HG02840 (cell line): ENCODE results near the gene KIF1B.
"Not testable (repeated sequence)": the region's sequence is repeated elsewhere in the genome, so short reads cannot be mapped to it uniquely, and the experiment has no call there.

ENCODE experiments used
- ATAC-seq: cut with Tn5 transposase; IDR thresholded peaks from one replicate; pipeline ENCODE4 v1.9.1; 2021; ENCODE audit warnings: mild to moderate bottlenecking, moderate library complexity, moderate number of reproducible peaks; ENCODE audit not compliant: unreplicated experiment, low FRiP score

Gene KIF1B

DNA sequence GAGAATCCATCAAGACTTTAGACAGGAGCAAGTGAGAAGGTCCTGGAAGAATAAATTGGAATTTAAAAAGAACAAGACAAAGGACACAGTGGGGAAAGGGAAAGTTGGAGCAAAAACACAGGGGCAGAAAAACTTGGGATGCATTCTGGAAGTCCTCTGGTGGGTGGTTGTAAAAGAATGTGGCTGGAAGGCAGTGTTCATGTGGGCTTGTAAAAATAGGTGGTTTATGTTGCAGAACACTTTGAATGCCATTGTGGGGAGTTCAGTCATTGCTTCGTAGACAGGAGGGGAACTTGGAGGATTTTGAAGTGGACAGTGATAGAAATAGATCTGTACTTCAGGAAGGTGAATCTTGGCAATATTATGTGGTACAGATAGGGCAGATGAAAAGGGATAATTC, 15.2 kb downstream of the KIF1B start:
- ATAC-seq: no peak

DNA sequence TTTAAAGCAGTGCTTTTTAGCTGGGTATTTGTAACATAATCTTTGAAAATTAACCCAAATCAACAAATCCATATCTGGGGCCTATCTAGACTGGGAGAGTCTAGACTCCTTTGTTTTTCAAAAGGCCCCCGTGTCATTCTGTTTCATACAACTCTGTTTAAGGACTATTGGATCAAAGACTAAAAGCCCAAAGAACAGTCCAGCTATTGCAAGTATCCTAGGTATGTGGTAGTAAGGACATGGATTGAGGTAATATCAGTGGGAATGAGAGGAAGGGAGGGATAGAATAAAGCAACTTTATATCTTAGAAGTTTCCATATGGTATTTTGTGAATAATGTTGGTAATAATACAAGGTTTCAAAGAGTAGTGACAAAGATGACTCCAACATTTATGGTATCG, 18.2 kb downstream of the KIF1B start:
- ATAC-seq: no peak

DNA sequence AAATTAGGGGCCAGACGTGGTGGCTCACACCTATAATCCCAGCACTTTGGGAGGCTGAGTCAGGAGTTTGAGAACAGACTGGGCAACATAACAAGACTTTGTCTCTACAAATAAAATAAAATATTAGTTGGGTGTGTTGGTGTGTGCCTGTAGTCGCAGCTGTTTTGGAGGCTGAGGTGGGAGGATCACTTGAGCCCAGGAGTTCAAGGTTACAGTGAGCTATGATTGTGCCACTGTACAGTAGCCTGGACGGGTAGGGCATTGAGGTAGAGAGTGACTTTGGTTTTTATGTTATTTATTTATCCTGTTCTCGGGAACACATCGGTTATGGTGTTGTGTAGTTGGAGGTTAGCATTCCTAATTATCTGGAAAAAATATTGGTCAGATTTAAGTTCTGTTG, 19.5 kb downstream of the KIF1B start:
- ATAC-seq: no peak

DNA sequence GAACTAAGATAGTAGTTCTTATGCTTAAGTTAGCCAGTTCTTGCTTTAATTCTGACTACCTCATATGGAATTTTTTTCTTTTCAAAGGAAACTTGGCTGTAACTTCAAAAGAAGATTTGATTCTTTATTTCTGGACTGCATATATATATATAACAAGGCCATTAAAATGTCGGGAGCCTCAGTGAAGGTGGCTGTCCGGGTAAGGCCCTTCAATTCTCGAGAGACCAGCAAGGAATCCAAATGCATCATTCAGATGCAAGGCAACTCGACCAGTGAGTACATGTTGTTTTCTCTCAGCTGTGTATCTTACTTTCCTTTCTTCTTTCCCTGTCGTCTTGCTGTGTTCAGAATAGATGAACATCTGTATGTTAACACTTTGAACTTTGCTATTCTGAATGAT, 21.8 kb downstream of the KIF1B start:
- no peak for ATAC-seq

DNA sequence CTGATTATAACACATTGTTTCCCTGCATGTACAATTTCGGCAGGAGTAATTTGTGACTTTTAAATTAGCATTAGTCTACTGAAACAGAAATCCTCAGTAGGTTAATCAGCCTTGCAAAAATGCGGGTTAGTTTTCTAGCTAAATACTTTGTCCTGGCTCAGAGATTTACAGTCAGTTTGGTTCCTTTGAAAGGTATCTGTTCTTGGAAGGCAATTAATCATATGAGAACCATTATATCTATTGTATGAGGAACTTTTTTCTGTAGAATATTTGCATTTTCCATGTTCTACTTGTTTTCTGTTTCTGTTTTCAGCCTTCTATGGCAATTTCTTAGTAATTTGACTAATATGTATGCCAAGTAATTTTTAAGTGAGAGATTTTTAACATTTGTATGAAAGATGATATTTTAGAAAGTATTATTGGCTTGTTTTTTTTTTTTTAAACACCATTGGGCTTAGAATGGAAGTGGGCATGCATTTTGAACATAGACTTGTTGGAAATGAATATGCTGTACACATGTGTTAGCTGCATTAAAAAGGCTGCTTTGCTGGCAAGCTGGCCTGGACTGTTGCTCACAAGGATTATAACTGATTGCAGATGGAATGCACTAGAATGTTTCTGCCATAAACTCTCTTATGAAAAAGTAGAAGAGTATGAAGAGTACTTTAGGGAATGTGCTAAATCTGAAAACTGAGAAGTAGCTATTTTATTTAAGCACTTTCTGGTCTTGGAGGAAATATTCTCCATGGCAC, 26.2 kb downstream of the KIF1B start:
- no peak for ATAC-seq

DNA sequence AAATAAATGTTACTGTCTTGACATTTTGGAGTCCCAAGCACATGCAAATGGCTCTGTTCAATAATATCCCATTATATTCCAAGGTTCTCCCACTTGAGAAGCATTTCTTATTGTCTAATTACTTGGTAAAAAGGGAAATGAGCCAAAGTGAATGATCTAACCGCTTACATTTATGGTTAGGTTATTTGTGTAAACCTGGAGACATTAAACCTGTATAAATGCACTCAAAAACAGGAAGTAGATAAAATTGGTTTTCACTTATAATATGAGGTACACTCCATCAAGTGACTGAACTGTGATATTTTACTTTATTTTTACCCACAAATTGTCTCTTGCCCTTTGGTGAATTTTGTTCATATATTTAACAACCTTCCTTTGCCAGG, 26.8 kb downstream of the KIF1B start:
- ATAC-seq: no peak

DNA sequence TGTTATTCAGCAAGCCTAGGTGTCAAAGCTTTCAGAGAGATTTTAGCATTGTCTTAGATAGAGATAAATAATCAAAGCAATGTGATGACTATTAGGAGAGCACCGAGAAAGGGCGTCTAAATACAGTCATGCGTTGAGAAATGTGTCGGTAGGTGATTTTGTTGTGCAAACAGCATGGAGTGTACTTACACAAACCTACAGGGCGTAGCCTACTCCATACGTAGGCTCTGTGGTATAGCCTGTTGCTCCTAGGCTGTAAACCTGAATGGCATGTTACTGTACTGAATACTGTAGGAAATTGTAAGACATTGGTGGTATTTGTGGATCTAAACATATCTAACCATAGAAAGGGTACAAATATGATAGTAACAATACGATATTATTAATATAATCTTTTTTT, 31.8 kb downstream of the KIF1B start:
- ATAC-seq: no peak

DNA sequence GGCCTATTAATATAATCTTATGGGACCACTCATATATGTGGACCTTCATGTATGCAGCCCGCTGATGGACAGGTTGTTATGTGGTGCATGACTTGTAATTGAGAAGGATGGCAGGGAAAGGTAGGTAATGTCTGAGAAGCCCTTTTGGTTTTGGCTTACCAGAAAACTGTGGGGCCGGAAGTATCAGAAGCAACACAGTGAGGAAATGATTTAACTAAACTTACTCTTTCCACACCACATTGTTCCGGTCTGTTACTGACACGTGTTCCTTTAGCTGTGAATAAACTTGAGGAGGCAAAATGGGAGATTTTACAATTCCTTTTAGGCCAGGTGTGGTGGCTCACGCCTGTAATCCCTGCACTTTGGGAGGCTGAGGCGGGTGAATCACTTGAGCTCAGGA, 32.4 kb downstream of the KIF1B start:
- ATAC-seq: no peak

DNA sequence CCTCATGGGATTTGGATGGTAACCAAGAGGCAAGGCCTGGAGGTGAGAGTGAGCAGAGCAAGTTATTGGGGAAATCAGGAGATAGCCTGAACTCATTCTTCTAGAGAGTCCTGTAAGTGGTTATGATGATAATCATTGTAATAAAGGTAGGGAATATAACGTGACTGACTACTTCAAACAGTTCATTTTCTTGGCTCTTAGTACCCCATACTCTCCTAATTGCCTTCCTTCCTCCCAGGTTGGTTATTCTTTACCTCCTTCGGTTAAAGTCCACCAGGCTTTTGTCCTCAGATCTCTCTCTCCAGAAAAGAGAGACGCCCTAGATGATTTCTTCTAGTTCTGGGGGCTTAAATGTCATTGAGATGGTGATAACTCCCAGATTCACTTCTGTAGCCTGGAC, 35.3 kb downstream of the KIF1B start:
- ATAC-seq: no peak

DNA sequence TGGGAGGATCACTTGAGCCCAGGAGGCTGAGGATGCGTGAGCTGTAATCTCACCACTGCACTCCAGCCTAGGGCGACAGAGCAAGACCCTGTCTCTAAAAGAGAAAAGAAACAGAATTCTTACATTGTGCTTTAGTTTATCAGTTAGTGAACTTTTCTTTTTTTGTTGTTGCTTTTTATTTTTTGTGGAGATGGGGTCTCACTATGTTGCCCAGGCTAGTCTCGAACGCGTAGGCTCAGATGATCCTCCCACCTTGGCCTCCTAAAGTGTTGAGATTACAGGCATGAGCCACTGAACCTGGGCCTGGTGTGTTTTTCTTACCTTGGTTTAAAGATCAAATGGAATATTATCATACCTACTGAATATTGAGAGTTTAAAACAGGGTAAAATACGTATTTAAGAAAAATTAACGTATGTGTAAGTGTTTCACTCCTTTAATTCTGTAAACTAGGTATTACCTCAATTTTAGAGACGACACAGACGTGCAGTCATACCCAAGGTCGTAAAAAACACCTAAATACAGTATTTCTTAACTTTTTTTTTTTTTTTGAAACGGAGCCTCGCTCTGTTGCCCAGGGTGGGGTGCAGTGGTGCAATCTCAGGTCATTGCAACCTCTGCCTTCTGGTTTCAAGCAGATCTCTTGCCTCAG, 39.6 kb downstream of the KIF1B start:
- no peak for ATAC-seq

DNA sequence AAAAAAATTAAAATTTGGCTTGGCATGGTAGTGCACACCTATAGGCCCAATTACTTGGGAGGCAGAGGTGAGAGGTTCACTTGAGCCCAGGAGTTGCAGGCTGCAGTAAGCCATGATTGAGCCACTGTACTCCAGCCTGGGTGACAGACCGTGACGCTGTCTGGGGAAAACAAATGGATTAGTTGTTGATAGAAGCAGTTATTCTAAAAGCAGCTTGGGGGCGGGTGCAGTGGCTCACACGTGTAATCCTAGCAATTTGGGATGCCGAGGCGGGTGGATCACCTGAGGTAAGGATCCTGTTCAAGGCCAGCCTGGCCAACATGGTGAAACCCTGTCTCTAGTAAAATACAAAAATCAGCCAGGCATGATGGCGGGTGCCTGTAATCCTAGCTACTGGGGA, 40.3 kb downstream of the KIF1B start:
- no peak for ATAC-seq

DNA sequence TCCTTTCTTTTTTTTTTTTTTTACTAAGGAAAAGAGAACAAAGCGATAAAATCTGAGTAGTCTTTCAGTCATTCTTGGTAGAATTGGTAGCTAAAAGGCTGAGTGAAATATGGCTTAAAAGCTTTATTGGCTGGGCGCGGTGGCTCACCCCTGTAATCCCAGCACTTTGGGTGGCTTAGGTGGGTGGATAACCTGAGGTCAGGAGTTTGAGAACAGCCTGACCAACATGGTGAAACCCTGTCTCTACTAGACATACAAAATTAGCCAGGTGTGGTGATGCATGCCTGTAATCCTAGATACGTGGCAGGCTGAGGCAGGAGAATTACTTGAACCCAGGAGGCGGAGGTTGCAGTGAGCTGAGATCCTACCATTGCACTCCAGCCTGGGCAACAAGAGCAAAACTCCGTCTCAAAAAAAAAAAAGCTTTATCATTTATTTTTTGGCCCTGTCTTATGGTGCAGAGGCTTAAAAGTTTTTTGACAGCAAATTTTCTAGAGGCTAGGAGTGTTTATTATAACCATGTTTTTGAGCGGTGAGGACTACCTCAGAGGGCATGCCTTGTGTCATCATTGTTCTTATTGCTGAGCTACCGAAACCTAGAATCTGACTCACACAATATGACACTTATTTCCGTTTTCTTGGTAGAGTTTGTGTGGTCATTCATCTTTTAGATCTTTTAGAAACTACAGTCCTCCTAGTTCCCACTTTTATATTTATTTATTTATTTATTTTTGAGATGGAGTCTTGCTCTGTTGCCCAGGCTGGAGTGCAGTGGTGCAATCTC, 41.1 kb downstream of the KIF1B start:
- ATAC-seq: not testable (repeated sequence)

DNA sequence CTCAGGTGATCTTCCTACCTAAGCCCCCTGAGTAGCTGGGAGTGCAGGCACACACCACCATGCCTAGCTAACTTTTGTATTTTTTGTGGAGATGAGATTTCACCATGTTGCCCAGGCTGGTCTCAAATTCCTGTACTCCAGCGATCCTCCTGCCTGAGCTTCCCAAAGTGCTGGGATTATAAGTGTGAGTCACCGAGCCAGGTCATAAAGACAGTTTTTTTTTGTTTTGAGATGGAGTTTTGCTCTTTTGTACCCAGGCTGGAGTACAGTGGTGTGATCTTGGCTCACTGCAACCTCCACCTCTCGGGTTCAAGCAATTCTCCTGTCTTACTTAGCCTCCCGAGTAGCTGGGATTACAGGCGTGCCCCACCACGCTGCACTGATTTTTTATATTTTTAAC, 42.1 kb downstream of the KIF1B start:
- no peak for ATAC-seq

DNA sequence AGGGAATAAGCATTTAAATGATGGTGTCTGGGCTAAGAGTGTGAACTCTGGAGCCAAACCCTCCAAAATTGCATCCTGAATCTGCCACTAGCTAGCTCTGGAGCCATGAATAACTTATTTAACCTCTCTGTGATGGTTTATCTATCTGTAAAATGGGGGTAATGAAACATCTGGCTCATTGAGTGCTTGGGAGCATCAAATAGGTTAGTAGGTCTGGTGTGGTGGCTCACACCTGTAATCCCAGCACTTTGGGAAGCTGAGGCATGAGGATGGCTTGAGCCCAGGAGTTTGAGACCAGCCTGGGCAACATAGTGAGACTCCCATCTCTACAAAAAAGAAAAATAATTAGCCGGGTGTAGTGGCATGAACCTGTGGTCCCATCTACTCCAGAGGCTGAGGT, 42.8 kb downstream of the KIF1B start:
- ATAC-seq: no peak

DNA sequence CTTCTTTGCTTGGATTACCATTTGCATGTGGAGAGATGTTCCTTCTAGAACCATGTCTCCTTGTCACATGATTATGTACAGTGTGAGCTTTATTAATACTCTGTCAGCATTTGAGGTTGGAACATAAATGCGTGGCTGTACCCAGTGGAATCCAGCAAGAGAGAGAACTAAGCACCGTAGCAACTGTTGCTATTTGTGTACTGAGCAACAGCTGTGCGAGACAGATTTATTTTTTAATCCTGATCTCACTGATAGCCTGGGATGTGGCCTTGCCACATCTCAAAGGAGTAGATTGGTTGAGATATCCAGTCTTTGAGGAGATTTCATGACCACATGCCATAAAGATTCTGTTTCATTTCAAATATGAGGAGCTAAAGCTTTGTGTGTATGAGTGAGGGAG, 43.4 kb downstream of the KIF1B start:
- ATAC-seq: no peak

DNA sequence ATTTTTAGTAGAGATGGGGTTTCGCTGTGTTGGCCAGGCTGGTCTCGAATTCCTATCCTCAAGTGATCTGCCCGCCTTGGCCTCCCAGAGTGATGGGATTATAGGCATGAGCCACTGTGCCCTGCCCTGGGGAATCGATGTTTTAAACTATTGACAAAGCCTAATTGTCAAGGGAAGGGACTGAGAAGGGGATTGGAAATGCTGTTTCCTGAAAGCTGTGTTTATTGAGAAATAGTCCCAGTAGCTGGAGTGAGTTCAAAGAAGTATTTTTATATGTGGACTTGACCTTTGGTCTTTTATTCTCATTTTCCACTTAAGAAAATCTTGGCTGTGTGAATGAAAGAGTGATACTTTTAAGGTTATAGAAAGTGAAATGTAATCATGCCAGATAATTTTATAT, 47.5 kb downstream of the KIF1B start:
- no peak for ATAC-seq

DNA sequence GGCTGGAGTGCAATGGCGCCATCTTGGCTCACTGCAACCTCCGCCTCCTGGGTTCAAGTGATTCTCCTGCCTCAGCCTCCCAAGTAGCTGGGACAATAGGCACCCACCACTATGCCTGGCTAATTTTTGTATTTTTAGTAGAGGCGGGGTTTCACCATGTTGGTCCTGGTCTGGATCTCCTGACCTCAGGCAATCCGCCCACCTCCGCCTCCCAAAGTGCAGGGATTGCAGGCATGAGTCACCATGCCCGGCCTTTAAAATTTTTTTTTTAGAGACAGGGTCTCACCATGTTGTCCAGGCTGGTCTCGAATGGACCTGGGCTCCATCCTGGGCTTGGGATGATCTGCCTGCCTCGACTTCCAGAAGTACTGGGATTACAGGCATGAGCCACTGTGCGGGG, 49.2 kb downstream of the KIF1B start:
- not testable (repeated sequence) for ATAC-seq

DNA sequence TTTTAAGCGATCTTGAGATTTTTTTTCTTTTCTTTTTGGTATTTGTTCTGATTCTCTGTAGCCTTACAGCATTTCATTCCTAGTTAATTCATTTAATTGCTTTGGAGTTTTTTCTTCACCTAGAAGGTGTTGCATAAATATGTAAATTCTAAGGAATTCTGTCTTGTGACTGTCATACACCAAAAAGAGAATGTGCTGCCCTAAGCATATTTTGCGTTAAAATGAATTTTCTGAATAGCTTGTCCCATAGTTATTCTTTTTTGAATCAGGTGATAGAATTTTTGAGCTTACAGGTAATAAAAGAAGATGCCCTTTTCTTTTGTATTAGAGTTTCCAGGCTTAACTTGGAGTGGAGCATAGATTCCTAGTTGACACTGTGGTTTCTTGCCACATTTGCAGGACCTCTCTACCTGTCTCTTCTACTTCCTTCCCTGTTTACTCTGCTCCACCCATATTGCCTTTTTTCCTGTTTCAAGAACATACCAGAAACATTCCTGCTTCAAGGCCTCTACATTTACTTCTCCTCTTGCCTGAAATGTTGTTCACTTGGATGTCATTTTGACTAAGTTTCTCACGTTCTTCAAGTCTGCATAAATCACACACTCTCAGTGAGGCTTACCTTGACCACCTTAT, 53.2 kb downstream of the KIF1B start:
- ATAC-seq: no peak

DNA sequence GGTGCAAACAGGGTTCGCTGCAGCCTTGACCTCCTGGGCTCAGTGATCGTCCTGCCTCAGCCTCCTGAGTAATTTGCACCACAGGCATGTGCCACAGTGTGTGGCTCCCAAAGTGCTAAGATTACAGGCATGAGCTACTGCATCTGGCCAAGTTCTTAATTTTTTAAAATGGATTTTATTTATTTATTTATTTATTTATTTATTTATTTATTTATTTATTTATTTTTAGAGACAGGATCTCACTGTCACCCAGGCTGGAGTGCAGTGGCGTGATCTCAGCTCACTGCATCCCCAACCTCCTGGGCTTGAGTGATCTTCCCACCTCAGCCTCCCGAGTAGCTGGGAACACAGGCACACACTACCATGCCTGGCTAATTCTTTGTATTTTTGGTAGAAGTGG, 54.7 kb downstream of the KIF1B start:
- no peak for ATAC-seq

DNA sequence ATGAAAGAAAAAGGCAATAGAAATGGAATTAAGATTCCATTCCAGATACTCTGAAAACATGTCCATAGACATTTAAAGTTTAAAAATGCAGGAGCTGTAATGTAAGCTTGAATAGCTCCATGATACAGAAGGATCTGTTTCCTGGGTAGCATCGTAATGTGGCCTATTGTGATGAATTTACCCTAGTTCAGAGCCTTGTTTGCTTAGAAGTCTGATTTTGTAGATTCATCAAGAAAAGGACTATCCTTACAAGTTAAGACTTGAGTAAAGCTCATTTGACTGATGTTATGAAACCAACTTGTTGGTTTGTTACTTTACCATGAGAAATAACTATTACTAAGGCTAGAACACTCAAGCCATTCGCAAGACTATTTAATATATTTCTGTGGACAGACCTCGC, 55.5 kb downstream of the KIF1B start:
- ATAC-seq: no peak

DNA sequence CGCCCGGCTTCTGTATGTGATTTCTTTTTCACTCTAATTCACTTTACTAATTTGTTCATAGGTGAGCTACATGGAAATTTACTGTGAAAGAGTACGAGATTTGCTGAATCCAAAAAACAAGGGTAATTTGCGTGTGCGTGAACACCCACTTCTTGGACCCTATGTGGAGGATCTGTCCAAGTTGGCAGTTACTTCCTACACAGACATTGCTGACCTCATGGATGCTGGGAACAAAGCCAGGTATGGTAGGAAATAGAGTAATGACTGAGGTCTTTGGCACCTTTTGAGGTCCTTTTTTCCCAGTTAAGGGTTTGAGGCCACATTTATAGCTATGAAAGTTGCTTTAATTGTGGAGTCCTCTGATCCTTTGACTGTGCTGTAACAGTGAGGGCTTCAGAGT, 56.9 kb downstream of the KIF1B start:
- ATAC-seq: no peak
